K562 (cell line): ENCODE results near the gene ZW10. TPM values are rescaled to one million over a fixed set of nuclear protein-coding genes. Genes with fewer than 3 reads are reported as not detected.

ENCODE experiments used
- ADNP ChIP-seq: fragments of 200-800 bp; sonication (Bioruptor generic); IDR thresholded peaks from 2 replicates; pipeline ENCODE4 v1.6.1; 2016; ENCODE audit warnings: missing genetic modification characterization, missing compliant biosample characterization
- CHD1 ChIP-seq: fragments of 200-600 bp; sonication (generic); IDR thresholded peaks from one replicate; pipeline ENCODE4 v1.6.1; 2012; ENCODE audit warnings: mild to moderate bottlenecking, moderate library complexity, low read length, inconsistent platforms
- HMG20A ChIP-seq: fragments of 450-650 bp; formaldehyde crosslinking; conservative IDR thresholded peaks from 2 replicates; pipeline ENCODE4 v1.4.0; 2020; ENCODE audit warnings: mild to moderate bottlenecking, mixed read lengths
- RBM25 ChIP-seq: fragments of 200-400 bp; formaldehyde crosslinking; IDR thresholded peaks from 2 replicates; pipeline ENCODE4 v1.6.1; 2018; ENCODE audit warnings: low read length, low read depth, moderate library complexity; ENCODE audit not compliant: severe bottlenecking
- TCF7 ChIP-seq: sonication (generic); IDR thresholded peaks from 2 replicates; pipeline ENCODE4 v1.6.1; 2016; ENCODE audit warnings: antibody characterized with exemption, borderline replicate concordance
- ZNF507 ChIP-seq: conservative IDR thresholded peaks from 2 replicates; pipeline ENCODE4 v1.6.1; 2017; ENCODE audit warnings: missing genetic modification characterization, missing compliant biosample characterization
- polyA plus RNA-seq, 8 experiments: library from polyadenylated mRNA; depleted of rRNA in 4 of 8; stranded (reverse) in 5 of 8; unstranded in 3 of 8; fragments of >200 nt; fragmentation: Nextera tagmentation in 2 of 8; fragmentation: Illumina TruSeq in 1 of 8; extraction: Ambion mirVana in 2 of 8; extraction: Trizol in 1 of 8; gene quantifications; 2 replicates each; pipeline versions ENCODE4 v1.2.1 to v1.2.3, GENCODE V29; 2011 to 2014; ENCODE audit warnings: inconsistent platforms in 1 of 8, missing spikeins in 1 of 8
- total RNA-seq, 7 experiments: library from RNA; depleted of rRNA in 6 of 7; stranded (reverse); fragments of >200 nt in 6 of 7; fragmentation: Illumina TruSeq in 2 of 7; extraction: Trizol in 2 of 7; gene quantifications; 2 replicates each; pipeline versions ENCODE4 v1.2.1 to v1.2.3, GENCODE V29; 2011 to 2021; ENCODE audit warnings: low replicate concordance in 1 of 7
- TF ChIP-seq, protein P1 (sequence below): sonication (generic); formaldehyde crosslinking; IDR thresholded peaks from 2 replicates; pipeline ENCODE4 v1.8.0; 2022; ENCODE audit warnings: missing genetic modification reagents, mild to moderate bottlenecking, borderline replicate concordance
- TF ChIP-seq, protein P2 (sequence below): fragments of 450-650 bp; formaldehyde crosslinking; IDR thresholded peaks from 2 replicates; pipeline ENCODE4 v1.4.0; 2020; ENCODE audit warnings: mild to moderate bottlenecking
- TF ChIP-seq, protein P3 (sequence below): fragments of 450-650 bp; IDR thresholded peaks from 2 replicates; pipeline ENCODE4 v1.7.1; 2018; ENCODE audit warnings: mild to moderate bottlenecking, low read depth; ENCODE audit not compliant: partially characterized antibody

Gene ZW10
- total and polyA plus RNA-seq, 9 of the 15 experiments (the other 6 are each of a cell fraction or from before 2014, with no cell fraction given) = 9.4 to 37.7 (median 25.0) TPM

DNA sequence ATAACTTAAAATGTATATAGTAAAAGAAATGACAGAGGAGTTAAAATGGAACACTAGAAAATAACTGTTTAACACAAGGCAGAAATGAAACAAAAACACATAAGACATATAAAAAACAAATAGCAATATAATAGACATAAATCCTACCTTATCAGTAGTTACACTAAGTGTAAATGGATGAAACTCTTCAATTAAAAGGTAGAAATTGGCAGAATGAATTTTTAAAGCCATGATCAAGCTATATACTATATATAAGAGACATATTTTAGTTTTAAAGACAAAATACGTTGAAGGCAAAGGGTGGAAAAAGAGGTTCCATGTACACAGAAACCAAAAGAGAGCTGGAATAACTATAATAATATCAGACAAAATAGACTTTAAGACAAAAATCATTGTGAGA is 62.5 kb downstream of the ZW10 start (continued):
- no peak for TF ChIP-seq CHD1
- TF ChIP-seq, protein P1, sequence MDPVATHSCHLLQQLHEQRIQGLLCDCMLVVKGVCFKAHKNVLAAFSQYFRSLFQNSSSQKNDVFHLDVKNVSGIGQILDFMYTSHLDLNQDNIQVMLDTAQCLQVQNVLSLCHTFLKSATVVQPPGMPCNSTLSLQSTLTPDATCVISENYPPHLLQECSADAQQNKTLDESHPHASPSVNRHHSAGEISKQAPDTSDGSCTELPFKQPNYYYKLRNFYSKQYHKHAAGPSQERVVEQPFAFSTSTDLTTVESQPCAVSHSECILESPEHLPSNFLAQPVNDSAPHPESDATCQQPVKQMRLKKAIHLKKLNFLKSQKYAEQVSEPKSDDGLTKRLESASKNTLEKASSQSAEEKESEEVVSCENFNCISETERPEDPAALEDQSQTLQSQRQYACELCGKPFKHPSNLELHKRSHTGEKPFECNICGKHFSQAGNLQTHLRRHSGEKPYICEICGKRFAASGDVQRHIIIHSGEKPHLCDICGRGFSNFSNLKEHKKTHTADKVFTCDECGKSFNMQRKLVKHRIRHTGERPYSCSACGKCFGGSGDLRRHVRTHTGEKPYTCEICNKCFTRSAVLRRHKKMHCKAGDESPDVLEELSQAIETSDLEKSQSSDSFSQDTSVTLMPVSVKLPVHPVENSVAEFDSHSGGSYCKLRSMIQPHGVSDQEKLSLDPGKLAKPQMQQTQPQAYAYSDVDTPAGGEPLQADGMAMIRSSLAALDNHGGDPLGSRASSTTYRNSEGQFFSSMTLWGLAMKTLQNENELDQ (CRISPR knock-in tag) = no peak
- TF ChIP-seq ADNP (tag) = no peak
- peak; percentile 9 for TF ChIP-seq RBM25
- peak; percentile 94 for TF ChIP-seq ZNF507
- TF ChIP-seq, protein P2, sequence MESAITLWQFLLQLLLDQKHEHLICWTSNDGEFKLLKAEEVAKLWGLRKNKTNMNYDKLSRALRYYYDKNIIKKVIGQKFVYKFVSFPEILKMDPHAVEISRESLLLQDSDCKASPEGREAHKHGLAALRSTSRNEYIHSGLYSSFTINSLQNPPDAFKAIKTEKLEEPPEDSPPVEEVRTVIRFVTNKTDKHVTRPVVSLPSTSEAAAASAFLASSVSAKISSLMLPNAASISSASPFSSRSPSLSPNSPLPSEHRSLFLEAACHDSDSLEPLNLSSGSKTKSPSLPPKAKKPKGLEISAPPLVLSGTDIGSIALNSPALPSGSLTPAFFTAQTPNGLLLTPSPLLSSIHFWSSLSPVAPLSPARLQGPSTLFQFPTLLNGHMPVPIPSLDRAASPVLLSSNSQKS = no peak
- TF ChIP-seq HMG20A (CRISPR knock-in tag) = no peak
- TF ChIP-seq, protein P3, sequence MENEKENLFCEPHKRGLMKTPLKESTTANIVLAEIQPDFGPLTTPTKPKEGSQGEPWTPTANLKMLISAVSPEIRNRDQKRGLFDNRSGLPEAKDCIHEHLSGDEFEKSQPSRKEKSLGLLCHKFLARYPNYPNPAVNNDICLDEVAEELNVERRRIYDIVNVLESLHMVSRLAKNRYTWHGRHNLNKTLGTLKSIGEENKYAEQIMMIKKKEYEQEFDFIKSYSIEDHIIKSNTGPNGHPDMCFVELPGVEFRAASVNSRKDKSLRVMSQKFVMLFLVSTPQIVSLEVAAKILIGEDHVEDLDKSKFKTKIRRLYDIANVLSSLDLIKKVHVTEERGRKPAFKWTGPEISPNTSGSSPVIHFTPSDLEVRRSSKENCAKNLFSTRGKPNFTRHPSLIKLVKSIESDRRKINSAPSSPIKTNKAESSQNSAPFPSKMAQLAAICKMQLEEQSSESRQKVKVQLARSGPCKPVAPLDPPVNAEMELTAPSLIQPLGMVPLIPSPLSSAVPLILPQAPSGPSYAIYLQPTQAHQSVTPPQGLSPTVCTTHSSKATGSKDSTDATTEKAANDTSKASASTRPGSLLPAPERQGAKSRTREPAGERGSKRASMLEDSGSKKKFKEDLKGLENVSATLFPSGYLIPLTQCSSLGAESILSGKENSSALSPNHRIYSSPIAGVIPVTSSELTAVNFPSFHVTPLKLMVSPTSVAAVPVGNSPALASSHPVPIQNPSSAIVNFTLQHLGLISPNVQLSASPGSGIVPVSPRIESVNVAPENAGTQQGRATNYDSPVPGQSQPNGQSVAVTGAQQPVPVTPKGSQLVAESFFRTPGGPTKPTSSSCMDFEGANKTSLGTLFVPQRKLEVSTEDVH = no peak
- TF ChIP-seq TCF7 = no peak
